Mesenchymal stem cell (in vitro differentiated cells and primary cell): ENCODE results near the gene GHITM.

Experiments
- DNase-seq: peaks from one replicate; pipeline ENCODE4 v3.0.0-alpha.2; 2013
- H2AFZ ChIP-seq: one replicate; pipeline ENCODE4 v1.6.1; 2013; ENCODE audit warnings: low read depth, mild to moderate bottlenecking, control low read depth, inconsistent platforms, low read length, moderate library complexity
- H2AK5ac ChIP-seq: 2 replicates; pipeline ENCODE4 v1.6.1; 2013; ENCODE audit warnings: low read length, moderate library complexity, mild to moderate bottlenecking, inconsistent platforms; ENCODE audit not compliant: severe bottlenecking
- H2BK120ac ChIP-seq: one replicate; pipeline ENCODE4 v1.6.1; 2013; ENCODE audit warnings: low read depth, mild to moderate bottlenecking, inconsistent platforms, low read length, moderate library complexity
- H2BK12ac ChIP-seq, 2 experiments: one replicate each; pipeline ENCODE4 v1.6.1; 2013; ENCODE audit warnings: inconsistent platforms in 2 of 2, low read length in 2 of 2, mild to moderate bottlenecking in 2 of 2, moderate library complexity in 2 of 2, control low read depth in 1 of 2
- H2BK15ac ChIP-seq: one replicate; pipeline ENCODE4 v1.6.1; 2013; ENCODE audit warnings: mild to moderate bottlenecking, low read depth, inconsistent platforms; ENCODE audit not compliant: poor library complexity, severe bottlenecking
- H2BK5ac ChIP-seq: 2 replicates; pipeline ENCODE4 v1.6.1; 2013; ENCODE audit warnings: low read depth, mild to moderate bottlenecking, low read length, control low read depth, inconsistent platforms; ENCODE audit not compliant: poor library complexity, severe bottlenecking
- H3K14ac ChIP-seq, 2 experiments: one replicate each; pipeline ENCODE4 v1.6.1; 2013; ENCODE audit warnings: inconsistent platforms in 2 of 2, low read length in 2 of 2, control low read depth in 1 of 2, mild to moderate bottlenecking in 1 of 2, moderate library complexity in 1 of 2
- H3K18ac ChIP-seq, 2 experiments: one replicate each; pipeline ENCODE4 v1.6.1; 2013; ENCODE audit warnings: inconsistent platforms in 2 of 2, low read length in 2 of 2, control low read depth in 1 of 2, low read depth in 1 of 2, mild to moderate bottlenecking in 1 of 2
- H3K23ac ChIP-seq, 2 experiments: one replicate each; pipeline ENCODE4 v1.6.1; 2013; ENCODE audit warnings: inconsistent platforms in 2 of 2, low read length in 2 of 2, mild to moderate bottlenecking in 2 of 2, moderate library complexity in 2 of 2, control low read depth in 1 of 2
- H3K27ac ChIP-seq: 2 replicates; pipeline ENCODE4 v1.5.1; 2013; ENCODE audit warnings: mild to moderate bottlenecking, moderate library complexity, low read length, control low read depth, inconsistent platforms; ENCODE audit not compliant: poor library complexity, severe bottlenecking
- H3K27me3 ChIP-seq, 2 experiments: 2 replicates each; pipeline versions ENCODE4 v1.6.1 to v1.7.0; 2013; ENCODE audit warnings: low read length in 2 of 2, mild to moderate bottlenecking in 2 of 2, moderate library complexity in 2 of 2, control low read depth in 1 of 2, inconsistent platforms in 1 of 2; ENCODE audit not compliant: control insufficient read depth in 1 of 2, insufficient read depth in 1 of 2
- H3K36me3 ChIP-seq, 2 experiments: 2 replicates each; pipeline versions ENCODE4 v1.6.1 to v1.7.0; 2013; ENCODE audit warnings: low read length in 2 of 2, control low read depth in 1 of 2, inconsistent platforms in 1 of 2, low read depth in 1 of 2, mild to moderate bottlenecking in 1 of 2; ENCODE audit not compliant: insufficient read depth in 2 of 2, control insufficient read depth in 1 of 2
- H3K4ac ChIP-seq, 2 experiments: one replicate each; pipeline ENCODE4 v1.6.1; 2013; ENCODE audit warnings: inconsistent platforms in 2 of 2, low read length in 2 of 2, mild to moderate bottlenecking in 2 of 2, moderate library complexity in 2 of 2, control low read depth in 1 of 2, low read depth in 1 of 2
- H3K4me1 ChIP-seq: 2 replicates; pipeline ENCODE4 v1.6.1; 2013; ENCODE audit warnings: low read depth, low read length, control low read depth; ENCODE audit not compliant: control insufficient read depth, insufficient read depth
- H3K4me2 ChIP-seq: 2 replicates; pipeline ENCODE4 v1.6.1; 2013; ENCODE audit warnings: low read length, mild to moderate bottlenecking, inconsistent platforms; ENCODE audit not compliant: poor library complexity, severe bottlenecking
- H3K4me3 ChIP-seq, 2 experiments: 2 replicates each; pipeline versions ENCODE4 v1.5.1 to v1.7.0; 2013; ENCODE audit warnings: low read length in 2 of 2, mild to moderate bottlenecking in 2 of 2, control low read depth in 1 of 2, low read depth in 1 of 2; ENCODE audit not compliant: insufficient read depth in 1 of 2
- H3K79me1 ChIP-seq: replicated peaks from 2 replicates; pipeline ENCODE4 v1.6.1; 2013; ENCODE audit warnings: mild to moderate bottlenecking, control low read depth, low read length, inconsistent platforms; ENCODE audit not compliant: poor library complexity, severe bottlenecking
- H3K9ac ChIP-seq: 2 replicates; pipeline ENCODE4 v1.7.0; 2013; ENCODE audit warnings: mild to moderate bottlenecking, low read length, moderate library complexity
- H3K9me3 ChIP-seq: 2 replicates; pipeline ENCODE4 v1.7.0; 2013; ENCODE audit warnings: mild to moderate bottlenecking, low read length; ENCODE audit not compliant: control insufficient read depth
- H4K8ac ChIP-seq: one replicate; pipeline ENCODE4 v1.6.1; 2013; ENCODE audit warnings: inconsistent platforms, mild to moderate bottlenecking, low read length, moderate library complexity
- H4K91ac ChIP-seq: one replicate; pipeline ENCODE4 v1.6.1; 2013; ENCODE audit warnings: mild to moderate bottlenecking, low read length, inconsistent platforms
- WGBS: methylation state at CpG from one replicate; pipeline ENCODE4 v1.1.7; 2013; ENCODE audit warnings: mixed read lengths; 5-methylcytosine and 5-hydroxymethylcytosine counted together

Gene GHITM

DNA sequence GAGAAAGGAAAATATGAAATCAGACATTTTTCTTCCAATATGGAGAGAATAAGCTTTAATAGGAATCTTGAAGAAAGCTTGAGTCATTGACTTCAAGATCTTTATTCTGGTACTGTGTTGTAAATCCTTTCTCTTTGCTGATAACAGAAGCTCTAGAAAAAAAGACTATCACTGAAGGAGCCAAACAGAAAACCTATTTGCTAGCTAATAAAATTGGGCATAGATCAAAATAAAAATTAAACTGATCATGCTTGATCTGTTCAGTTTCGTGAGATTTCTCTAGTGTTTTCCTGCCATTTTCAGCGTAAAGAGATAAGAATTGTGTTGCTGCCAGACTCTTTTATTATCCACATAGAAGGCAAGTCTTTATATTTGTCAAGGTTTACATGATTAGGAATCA lies 1.5 kb upstream of the GHITM start:
- Histone ChIP-seq H3K4me2 (no peak overlapping the region), H2BK15ac (no peak overlapping the region), H3K79me1 (peaks cover 3% of the 10 kb centered on the region), H3K14ac (no peak overlapping the region), H4K91ac (no peak overlapping the region), H3K9ac (no peak overlapping the region), H2BK5ac (no peak overlapping the region), H3K27ac (no peak overlapping the region), H3K23ac (no peak overlapping the region), H4K8ac (no peak overlapping the region), H3K27me3 (no peaks in the 10 kb centered on the region), H2BK12ac (no peak overlapping the region), H3K4me3 (no peak overlapping the region), H3K36me3 (peaks cover 0 to 15% of the 10 kb centered on the region in 2 experiments), H2AK5ac (no peak overlapping the region), H3K4ac (no peak overlapping the region), H3K9me3 (no peaks in the 10 kb centered on the region), H3K4me1 (peaks cover 2% of the 10 kb centered on the region), H3K18ac (no peak overlapping the region), H2AFZ (no peak overlapping the region), H2BK120ac (no peak overlapping the region)
- 100% methylated on average over 1 of the region's 2 CpGs for WGBS
- DNase-seq: no peak

GRCh38 chr10:84138478-84139125 lies 707 bp upstream of the GHITM start:
- 88% methylated on average over 17 of the region's 20 CpGs for WGBS
- Histone ChIP-seq H2BK5ac (no peak overlapping the region), H3K18ac (peak overlapping the region in 1 of 2 experiments; percentile 18), H3K27ac (no peak overlapping the region), H3K36me3 (peaks cover 0 to 23% of the 10 kb centered on the region in 2 experiments), H2AFZ (peak overlapping the region; percentile 85), H3K9ac (peak overlapping the region; percentile 99), H3K14ac (no peak overlapping the region), H4K91ac (no peak overlapping the region), H3K27me3 (no peaks in the 10 kb centered on the region), H2BK15ac (no peak overlapping the region), H3K4me3 (peak overlapping the region in 1 of 2 experiments; percentile 90), H3K4ac (peak overlapping the region in 1 of 2 experiments; percentile 90), H2BK120ac (peak overlapping the region; percentile 42), H3K4me1 (peaks cover 2% of the 10 kb centered on the region), H2AK5ac (no peak overlapping the region), H3K23ac (no peak overlapping the region), H4K8ac (peak overlapping the region; percentile 84), H3K9me3 (no peaks in the 10 kb centered on the region), H2BK12ac (no peak overlapping the region), H3K4me2 (peak overlapping the region; percentile 47), H3K79me1 (peaks cover 3% of the 10 kb centered on the region)
- peak; percentile 82 for DNase-seq

GRCh38 chr10:84140036-84140379 lies 699 bp downstream of the GHITM start:
- H3K9me3 ChIP-seq: no peaks in the 10 kb centered on the region
- H3K27ac ChIP-seq: peak overlapping the region; percentile 29
- peak overlapping the region; percentile 10 to 56 for H3K4ac ChIP-seq
- H4K91ac ChIP-seq: no peak overlapping the region
- H3K18ac ChIP-seq: peak overlapping the region in 1 of 2 experiments; percentile 86
- H2BK120ac ChIP-seq: no peak overlapping the region
- DNase-seq: peak; percentile 81
- peaks cover 2% of the 10 kb centered on the region for H3K4me1 ChIP-seq
- H3K79me1 ChIP-seq: peaks cover 7% of the 10 kb centered on the region
- H3K23ac ChIP-seq: no peak overlapping the region
- H3K9ac ChIP-seq: peak overlapping the region; percentile 99
- peak overlapping the region; percentile 90 to 95 for H3K4me3 ChIP-seq
- H2BK15ac ChIP-seq: no peak overlapping the region
- no peak overlapping the region for H2AFZ ChIP-seq
- H3K27me3 ChIP-seq: no peaks in the 10 kb centered on the region
- no peak overlapping the region for H4K8ac ChIP-seq
- H2AK5ac ChIP-seq: no peak overlapping the region
- no peak overlapping the region for H2BK12ac ChIP-seq
- no peak overlapping the region for H2BK5ac ChIP-seq
- H3K36me3 ChIP-seq: peaks cover 0 to 37% of the 10 kb centered on the region in 2 experiments
- no peak overlapping the region for H3K14ac ChIP-seq
- peak overlapping the region; percentile 71 for H3K4me2 ChIP-seq
- 4% methylated on average over 12 of the region's 12 CpGs for WGBS

DNA sequence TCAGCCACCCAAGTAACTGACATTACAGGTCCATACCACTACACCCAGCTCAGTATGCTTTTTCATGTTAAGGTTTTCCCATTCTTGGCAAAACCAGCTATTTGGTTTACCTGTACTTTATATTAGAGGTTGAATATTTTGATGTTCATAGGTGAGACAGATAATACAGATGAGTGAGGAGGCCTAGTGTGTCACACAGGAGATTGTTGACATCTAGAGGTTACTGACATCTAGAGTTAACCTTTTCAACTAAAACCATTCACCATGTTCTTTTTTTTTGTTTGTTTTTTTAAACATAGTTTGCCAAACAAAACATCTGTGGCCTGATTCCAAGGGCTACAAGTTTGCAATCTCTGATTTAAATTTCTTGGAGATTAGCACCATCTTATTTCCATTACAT lies 8.0 kb downstream of the GHITM start:
- Histone ChIP-seq H2BK12ac (no peak overlapping the region), H3K14ac (no peak overlapping the region), H3K4me1 (no peaks in the 10 kb centered on the region)

More for the DNA sequence above, 8.0 kb downstream of the GHITM start:
- Histone ChIP-seq H2AFZ (no peak overlapping the region), H2BK5ac (no peak overlapping the region), H3K4me2 (no peak overlapping the region), H3K4ac (no peak overlapping the region), H3K27ac (no peak overlapping the region), H3K4me3 (no peak overlapping the region), H3K36me3 (peaks cover 6 to 94% of the 10 kb centered on the region in 2 experiments), H3K9me3 (no peaks in the 10 kb centered on the region), H3K9ac (no peak overlapping the region), H3K23ac (no peak overlapping the region), H2BK15ac (no peak overlapping the region), H4K91ac (no peak overlapping the region), H3K18ac (no peak overlapping the region), H3K79me1 (peaks cover 17% of the 10 kb centered on the region), H2BK120ac (no peak overlapping the region), H2AK5ac (no peak overlapping the region), H4K8ac (no peak overlapping the region), H3K27me3 (no peaks in the 10 kb centered on the region)
- no peak for DNase-seq
